Mucosa of gallbladder (tissue), 1 donor: ENCODE results near the gene SNCA. TPM values are rescaled to one million over a fixed set of nuclear protein-coding genes. Genes with fewer than 3 reads are reported as not detected.

Experiments used
- DNase-seq: peaks from one replicate; pipeline ENCODE4 v3.0.0-alpha.2; 2020; ENCODE audit warnings: low spot score
- total RNA-seq: library from RNA; stranded (reverse); gene quantifications from one replicate; pipeline ENCODE4 v1.2.1, GENCODE V29; 2021
- donor health status: DM: no; HTN: no; CAD: no.

The SNCA gene
- total RNA-seq, 1 donor from 2014 or later, result 6.1 TPM

GRCh38 chr4:89754531-89754930 is 82.4 kb downstream of the SNCA start:
- no peak for DNase-seq

- no peak for DNase-seq
These were observed 83.3 kb downstream of the SNCA start for GRCh38 chr4:89753601-89754066.

- DNase-seq, result no peak
These were observed 83.9 kb downstream of the SNCA start for GRCh38 chr4:89752932-89753598.

- DNase-seq, result no peak
These were observed 85.5 kb downstream of the SNCA start for GRCh38 chr4:89751416-89751815.

GRCh38 chr4:89746377-89746776 is 90.6 kb downstream of the SNCA start:
- DNase-seq, result no peak

GRCh38 chr4:89745708-89746107 is 91.3 kb downstream of the SNCA start:
- DNase-seq, result no peak

GRCh38 chr4:89744914-89745313 is 92.0 kb downstream of the SNCA start:
- no peak for DNase-seq

- DNase-seq, result no peak
These were observed 95.2 kb downstream of the SNCA start for GRCh38 chr4:89741768-89742167.

GRCh38 chr4:89739311-89739988 is 97.5 kb downstream of the SNCA start:
- no peak for DNase-seq

- no peak for DNase-seq
These were observed 99.1 kb downstream of the SNCA start for GRCh38 chr4:89737888-89738287.

GRCh38 chr4:89733946-89734345 is 103.0 kb downstream of the SNCA start:
- no peak for DNase-seq

- no peak for DNase-seq
These were observed 109.7 kb downstream of the SNCA start for GRCh38 chr4:89727238-89727637.

- no peak for DNase-seq
These were observed 111.7 kb downstream of the SNCA start for GRCh38 chr4:89725268-89725667.

- DNase-seq, result no peak
These were observed 112.2 kb downstream of the SNCA start for GRCh38 chr4:89724716-89725115.

GRCh38 chr4:89723096-89723495 is 113.9 kb downstream of the SNCA start:
- no peak for DNase-seq

- no peak for DNase-seq
These were observed 114.4 kb downstream of the SNCA start for GRCh38 chr4:89722517-89722916.

GRCh38 chr4:89720981-89721380 is 116.0 kb downstream of the SNCA start:
- DNase-seq, result no peak

GRCh38 chr4:89719536-89720090 is 117.3 kb downstream of the SNCA start:
- DNase-seq, result no peak

GRCh38 chr4:89716893-89717292 is 120.1 kb downstream of the SNCA start:
- DNase-seq, result no peak

- DNase-seq, result no peak
These were observed 121.3 kb downstream of the SNCA start for GRCh38 chr4:89715631-89716030.

GRCh38 chr4:89712827-89713226 is 124.1 kb downstream of the SNCA start:
- no peak for DNase-seq

GRCh38 chr4:89712141-89712540 is 124.8 kb downstream of the SNCA start:
- no peak for DNase-seq

GRCh38 chr4:89708903-89709421 is 128.0 kb downstream of the SNCA start:
- no peak for DNase-seq
